Ovary (tissue), 9 donors: ENCODE results near the gene ATRNL1. TPM values are rescaled to one million over a fixed set of nuclear protein-coding genes. Genes with fewer than 3 reads are reported as not detected.

Experiments
- DNase-seq, 5 donors: peaks; one replicate each; pipeline ENCODE4 v3.0.0-alpha.2; 2019 to 2020
- H3K27ac ChIP-seq, 2 donors: fragments of 200-600 bp; one replicate each; pipeline versions ENCODE4 v1.5.1 to v1.8.0; 2019 to 2022
- H3K27me3 ChIP-seq: fragments of 200-600 bp; one replicate; pipeline ENCODE4 v1.8.0; 2022
- H3K36me3 ChIP-seq: fragments of 200-600 bp; sonication (generic); one replicate; pipeline ENCODE4 v1.5.1; 2019
- H3K4me1 ChIP-seq: one replicate; pipeline ENCODE4 v1.8.1; 2013; ENCODE audit warnings: mild to moderate bottlenecking, moderate library complexity; ENCODE audit not compliant: insufficient read depth
- H3K4me3 ChIP-seq: fragments of 200-600 bp; sonication (generic); one replicate; pipeline ENCODE4 v1.5.1; 2017
- H3K9me3 ChIP-seq, 2 donors: fragments of 200-600 bp in 1 of 2; sonication (generic) in 1 of 2; one replicate each; pipeline versions ENCODE4 v1.5.1 to v1.8.1; 2013 to 2019; ENCODE audit warnings: mild to moderate bottlenecking in 1 of 2, moderate library complexity in 1 of 2
- CTCF ChIP-seq, 3 donors: fragments of 450-650 bp in 2 of 3; fragments of 200-600 bp in 1 of 3; IDR thresholded peaks; one replicate each; pipeline versions ENCODE4 v1.5.1 to v1.8.0; 2016 to 2022; ENCODE audit warnings: antibody characterized with exemption in 3 of 3, mild to moderate bottlenecking in 1 of 3
- EP300 ChIP-seq: sonication (generic); formaldehyde crosslinking; IDR thresholded peaks from one replicate; pipeline ENCODE4 v1.6.1; 2017; ENCODE audit warnings: antibody characterized with exemption
- POLR2A ChIP-seq: fragments of 450-650 bp; IDR thresholded peaks from one replicate; pipeline ENCODE4 v1.6.1; 2017; ENCODE audit warnings: antibody characterized with exemption, mild to moderate bottlenecking, moderate library complexity
- WGBS, 3 donors: extraction: QIAGEN DNeasy Blood & Tissue Kit in 1 of 3; methylation state at CpG; one replicate each; pipeline versions ENCODE4 v1.1.5 to v1.1.7; 2013 to 2017; 5-methylcytosine and 5-hydroxymethylcytosine counted together
- intact Hi-C, 4 donors: fragments of 100-400 bp; cut with DNase I; formaldehyde crosslinking; loops; one replicate each; pipeline versions ENCODE4 v1.11.0 to v1.15.1; 2022 to 2023
- polyA plus RNA-seq, 2 donors: library from polyadenylated mRNA; stranded (reverse); fragments of 200-250 nt in 1 of 2; fragments of 350-450 nt in 1 of 2; fragmentation: Illumina TruSeq in 1 of 2; extraction: RNeasy Lipid Tissue Mini Kit (QIAGEN cat#74804) in 1 of 2; gene quantifications; one replicate each; pipeline ENCODE4 v1.2.3, GENCODE V29; 2013 to 2014
- total RNA-seq, 7 donors: library from RNA; depleted of rRNA in 2 of 7; stranded (reverse); fragments of >200 nt in 2 of 7; fragmentation: NEBNext Ultra II Directional in 3 of 7; extraction: Animal tissue kit (Norgen Biotek cat#: 25700) in 3 of 7; gene quantifications; one replicate each; pipeline versions ENCODE4 v1.1.0 to v1.2.4, GENCODE V29; 2016 to 2023
- donor health status: DM: no; HTN: no; CAD: no; lungs with moderate emphysema.
- donor health status: DM: no; HTN: no; CAD: no.
- donor health status: Bipolar disorder and iron deficiency.
- donor health status: DM: yes; HTN: yes; CAD: no.
- donor health status: DM: no; HTN: no; CAD: no.
- donor health status: DM: yes; HTN: yes; CAD: no.

The ATRNL1 gene
- total and polyA plus RNA-seq, 9 donors, result 8.1 to 119 (median 77.8) TPM

- TF ChIP-seq CTCF (IDR thresholded peaks at IDR 0.05) (no peak), POLR2A (no peak), EP300 (no peak)
- intact Hi-C loops, result no loop called here
- 83 to 86% (median 86%) methylated on average over 6 of the region's 6 CpGs for WGBS, 3 donors
- Histone ChIP-seq H3K27me3 (no peaks in the 10 kb centered on the region), H3K4me1 (no peaks in the 10 kb centered on the region), H3K4me3 (no peak overlapping the region), H3K36me3 (no peaks in the 10 kb centered on the region), H3K9me3 (no peaks in the 10 kb centered on the region), H3K27ac (no peak overlapping the region)
- no peak for DNase-seq
These were observed 761.7 kb downstream of the ATRNL1 start for GRCh38 chr10:115854740-115855435.

GRCh38 chr10:115856580-115856979, 763.4 kb downstream of the ATRNL1 start:
- WGBS, 3 donors, result 89 to 96% (median 94%) methylated on average over 6 of the region's 6 CpGs
- intact Hi-C loops, result no loop called here
- no peaks in the 10 kb centered on the region for H3K36me3 ChIP-seq
- H3K27ac ChIP-seq, result no peak overlapping the region
- H3K9me3 ChIP-seq, result no peaks in the 10 kb centered on the region
- no peak overlapping the region for H3K4me3 ChIP-seq
- no peaks in the 10 kb centered on the region for H3K4me1 ChIP-seq
- TF ChIP-seq CTCF (IDR thresholded peaks at IDR 0.05), result no peak
- no peak for TF ChIP-seq POLR2A
- TF ChIP-seq EP300, result no peak
- no peaks in the 10 kb centered on the region for H3K27me3 ChIP-seq
- no peak for DNase-seq

GRCh38 chr10:115857856-115858255, 764.7 kb downstream of the ATRNL1 start:
- 49 to 75% (median 56%) methylated on average over 3 of the region's 3 CpGs for WGBS, 3 donors
- no peak for DNase-seq
- TF ChIP-seq POLR2A (no peak), CTCF (IDR thresholded peaks at IDR 0.05) (no peak)
- no peaks in the 10 kb centered on the region for H3K27me3 ChIP-seq
- no peaks in the 10 kb centered on the region for H3K9me3 ChIP-seq
- no peak overlapping the region for H3K27ac ChIP-seq
- no peaks in the 10 kb centered on the region for H3K36me3 ChIP-seq
- intact Hi-C loops, result no loop called here
- no peaks in the 10 kb centered on the region for H3K4me1 ChIP-seq
- no peak overlapping the region for H3K4me3 ChIP-seq

GRCh38 chr10:115860182-115861107, 767.3 kb downstream of the ATRNL1 start:
- intact Hi-C loops, result no loop called here
- Histone ChIP-seq H3K9me3 (no peaks in the 10 kb centered on the region), H3K27ac (no peak overlapping the region), H3K4me1 (no peaks in the 10 kb centered on the region), H3K27me3 (no peaks in the 10 kb centered on the region), H3K4me3 (no peak overlapping the region), H3K36me3 (no peaks in the 10 kb centered on the region)
- 40 to 68% (median 57%) methylated on average over 1 of the region's 1 CpG for WGBS, 3 donors
- TF ChIP-seq CTCF (IDR thresholded peaks at IDR 0.05) (no peak), EP300 (no peak)
- no peak for DNase-seq
